ENCODE data around the gene DNHD1.
A peak's percentile ranks its signal among the peaks of the same experiment; 100 is the strongest.

DNHD1 gene

GRCh38 chr11:6468712-6469495, 28.2 kb upstream of the DNHD1 start:
- Histone ChIP-seq H3K4me1 (ENCODE audit: low read length) (0 out of 2 replicates have a peak, but pooled peaks cover 3% of the 10 kb centered on the region), H3K9me2 (replicated peaks; ENCODE audit: insufficient read depth, low read length) (no peaks in the 10 kb centered on the region), H2AFZ (ENCODE audit: low read length) (peak overlapping the region; percentile 36; the same call in 1 of the 2 replicates), H3K4me3 (ENCODE audit: low read length) (no peak overlapping the region), H3K9ac (ENCODE audit: low read length) (no peak overlapping the region), H3K4me2 (ENCODE audit: low read depth, low read length) (no peak overlapping the region), H3K36me3 (replicated peaks; ENCODE audit: insufficient read depth, low read length) (no peaks in the 10 kb centered on the region), H3K79me2 (ENCODE audit: low read length) (no peaks in the 10 kb centered on the region), H4K20me1 (ENCODE audit: insufficient read depth, low read length) (no peaks in the 10 kb centered on the region), H3K9me3 (replicated peaks; ENCODE audit: insufficient read depth, low read length) (no peaks in the 10 kb centered on the region), H3F3A (ENCODE audit: insufficient read depth, low read length) (no peaks in the 10 kb centered on the region), H3K27me3 (replicated peaks; ENCODE audit: insufficient read depth, low read length) (no peaks in the 10 kb centered on the region), H3K27ac (ENCODE audit: low read length) (no peak overlapping the region)
- DNase-seq = no peak
- TF ChIP-seq EZH2 (optimal IDR thresholded peaks at IDR 0.05; ENCODE audit: low read depth, low read length) (no peak), EZH2phosphoT487 (IDR thresholded peaks at IDR 0.05; ENCODE audit: low read length) (no peak), CTCF (IDR thresholded peaks at IDR 0.05; ENCODE audit: low read length) (no peak)

GRCh38 chr11:6469599-6469998, 27.5 kb upstream of the DNHD1 start:
- Histone ChIP-seq H3K9me3 (replicated peaks; ENCODE audit: insufficient read depth, low read length) (no peaks in the 10 kb centered on the region), H3K27ac (ENCODE audit: low read length) (no peak overlapping the region), H3F3A (ENCODE audit: insufficient read depth, low read length) (peaks cover 7% of the 10 kb centered on the region), H3K9ac (ENCODE audit: low read length) (no peak overlapping the region), H3K79me2 (ENCODE audit: low read length) (no peaks in the 10 kb centered on the region), H3K36me3 (replicated peaks; ENCODE audit: insufficient read depth, low read length) (no peaks in the 10 kb centered on the region), H4K20me1 (ENCODE audit: insufficient read depth, low read length) (no peaks in the 10 kb centered on the region), H3K9me2 (replicated peaks; ENCODE audit: insufficient read depth, low read length) (no peaks in the 10 kb centered on the region), H2AFZ (ENCODE audit: low read length) (peak overlapping the region; percentile 36; the same call in 1 of the 2 replicates), H3K4me1 (ENCODE audit: low read length) (0 out of 2 replicates have a peak, but pooled peaks cover 3% of the 10 kb centered on the region), H3K4me3 (ENCODE audit: low read length) (no peak overlapping the region), H3K27me3 (replicated peaks; ENCODE audit: insufficient read depth, low read length) (no peaks in the 10 kb centered on the region), H3K4me2 (ENCODE audit: low read depth, low read length) (no peak overlapping the region)
- no peak for TF ChIP-seq EZH2phosphoT487 (IDR thresholded peaks at IDR 0.05; ENCODE audit: low read length)
- no peak for TF ChIP-seq EZH2 (optimal IDR thresholded peaks at IDR 0.05; ENCODE audit: low read depth, low read length)
- TF ChIP-seq CTCF (IDR thresholded peaks at IDR 0.05; ENCODE audit: low read length) = no peak
- no peak for DNase-seq

GRCh38 chr11:6472934-6473333, 24.1 kb upstream of the DNHD1 start:
- H3K4me2 ChIP-seq (ENCODE audit: low read depth, low read length) = peak overlapping the region; percentile 79
- peaks cover 14% of the 10 kb centered on the region for H3F3A ChIP-seq (ENCODE audit: insufficient read depth, low read length)
- no peaks in the 10 kb centered on the region for H3K27me3 ChIP-seq (replicated peaks; ENCODE audit: insufficient read depth, low read length)
- no peak for TF ChIP-seq EZH2 (optimal IDR thresholded peaks at IDR 0.05; ENCODE audit: low read depth, low read length)
- TF ChIP-seq CTCF (IDR thresholded peaks at IDR 0.05; ENCODE audit: low read length) = no peak
- no peak for TF ChIP-seq EZH2phosphoT487 (IDR thresholded peaks at IDR 0.05; ENCODE audit: low read length)
- no peaks in the 10 kb centered on the region for H3K9me3 ChIP-seq (replicated peaks; ENCODE audit: insufficient read depth, low read length)
- H2AFZ ChIP-seq (ENCODE audit: low read length) = no peak overlapping the region
- H3K4me1 ChIP-seq (ENCODE audit: low read length) = 0 out of 2 replicates have a peak, but pooled peaks cover 3% of the 10 kb centered on the region
- DNase-seq = no peak
- H3K27ac ChIP-seq (ENCODE audit: low read length) = no peak overlapping the region
- peak overlapping the region; percentile 45 for H3K4me3 ChIP-seq (ENCODE audit: low read length)
- H3K36me3 ChIP-seq (replicated peaks; ENCODE audit: insufficient read depth, low read length) = no peaks in the 10 kb centered on the region
- no peaks in the 10 kb centered on the region for H4K20me1 ChIP-seq (ENCODE audit: insufficient read depth, low read length)
- H3K9me2 ChIP-seq (replicated peaks; ENCODE audit: insufficient read depth, low read length) = no peaks in the 10 kb centered on the region
- no peaks in the 10 kb centered on the region for H3K79me2 ChIP-seq (ENCODE audit: low read length)
- H3K9ac ChIP-seq (ENCODE audit: low read length) = no peak overlapping the region

Data from MM.1S (cell line).